Measurements from ENCODE around the gene TCP11L1.

TCP11L1 gene

GRCh38 chr11:33039274-33040032, at the start of gene TCP11L1:
Gene TCP11L1 (plus strand): TSS chr11:33039572. CDS start chr11:33043774, 4,202 bp downstream.
- DNase-seq (ENCODE audit: extremely low spot score, insufficient read length, low read depth) (peak; percentile 77), FAIRE-seq (peak; percentile 85)

GRCh38 chr11:32990481-32990880, 48.9 kb upstream of the TCP11L1 start:
- no peak for DNase-seq (ENCODE audit: extremely low spot score, insufficient read length, low read depth)
- no peak for FAIRE-seq

GRCh38 chr11:32991427-32991826, 47.9 kb upstream of the TCP11L1 start:
- DNase-seq (ENCODE audit: extremely low spot score, insufficient read length, low read depth): no peak
- no peak for FAIRE-seq

- DNase-seq (ENCODE audit: extremely low spot score, insufficient read length, low read depth): no peak
These were observed 47.5 kb upstream of the TCP11L1 start for GRCh38 chr11:32991898-32992297.

GRCh38 chr11:33000181-33000580, 39.2 kb upstream of the TCP11L1 start:
- DNase-seq (ENCODE audit: extremely low spot score, insufficient read length, low read depth) (no peak), FAIRE-seq (no peak)

More at GRCh38 chr11:32991898-32992297, 47.5 kb upstream of the TCP11L1 start:
- no peak for FAIRE-seq

- no peak for FAIRE-seq
These were observed 38.1 kb upstream of the TCP11L1 start for GRCh38 chr11:33001281-33001680.

GRCh38 chr11:33001751-33002542, 37.4 kb upstream of the TCP11L1 start:
- DNase-seq (ENCODE audit: extremely low spot score, insufficient read length, low read depth) (no peak), FAIRE-seq (no peak)

More at GRCh38 chr11:33001281-33001680, 38.1 kb upstream of the TCP11L1 start:
- DNase-seq (ENCODE audit: extremely low spot score, insufficient read length, low read depth): no peak

GRCh38 chr11:33005175-33005574, 34.2 kb upstream of the TCP11L1 start:
- DNase-seq (ENCODE audit: extremely low spot score, insufficient read length, low read depth) (no peak), FAIRE-seq (no peak)

GRCh38 chr11:33006010-33006409, 33.4 kb upstream of the TCP11L1 start:
- FAIRE-seq: no peak
- no peak for DNase-seq (ENCODE audit: extremely low spot score, insufficient read length, low read depth)

- DNase-seq (ENCODE audit: extremely low spot score, insufficient read length, low read depth) (no peak), FAIRE-seq (no peak)
These were observed 25.6 kb upstream of the TCP11L1 start for GRCh38 chr11:33013755-33014154.

- DNase-seq (ENCODE audit: extremely low spot score, insufficient read length, low read depth) (peak; percentile 55), FAIRE-seq (peak; percentile 45)
These were observed 23.5 kb upstream of the TCP11L1 start, which contains the start of gene DEPDC7 for GRCh38 chr11:33015621-33016551. Gene DEPDC7 (plus strand): TSS chr11:33015878. CDS start chr11:33015956, 78 bp downstream.

GRCh38 chr11:33016654-33017053, 22.7 kb upstream of the TCP11L1 start:
- no peak for DNase-seq (ENCODE audit: extremely low spot score, insufficient read length, low read depth)
- FAIRE-seq: no peak

- DNase-seq (ENCODE audit: extremely low spot score, insufficient read length, low read depth): no peak
- no peak for FAIRE-seq
These were observed 21.9 kb upstream of the TCP11L1 start for GRCh38 chr11:33017478-33017877.

GRCh38 chr11:33017965-33018364, 21.4 kb upstream of the TCP11L1 start:
- DNase-seq (ENCODE audit: extremely low spot score, insufficient read length, low read depth) (no peak), FAIRE-seq (no peak)

GRCh38 chr11:33018840-33019239, 20.5 kb upstream of the TCP11L1 start:
- DNase-seq (ENCODE audit: extremely low spot score, insufficient read length, low read depth): no peak
- no peak for FAIRE-seq

GRCh38 chr11:33021501-33021900, 17.9 kb upstream of the TCP11L1 start:
- FAIRE-seq (no peak), DNase-seq (ENCODE audit: extremely low spot score, insufficient read length, low read depth) (no peak)

GRCh38 chr11:33021937-33022336, 17.4 kb upstream of the TCP11L1 start:
- FAIRE-seq (no peak), DNase-seq (ENCODE audit: extremely low spot score, insufficient read length, low read depth) (no peak)

GRCh38 chr11:33025339-33025722, 14.0 kb upstream of the TCP11L1 start:
- FAIRE-seq: no peak
- no peak for DNase-seq (ENCODE audit: extremely low spot score, insufficient read length, low read depth)

GRCh38 chr11:33027233-33027632, 12.1 kb upstream of the TCP11L1 start:
- DNase-seq (ENCODE audit: extremely low spot score, insufficient read length, low read depth): no peak
- FAIRE-seq: no peak
